H9 (cell line): ENCODE data around the gene CDH22. TPM values are rescaled to one million over a fixed set of nuclear protein-coding genes. Genes with fewer than 3 reads are reported as not detected.

ENCODE experiments used
- DNase-seq: peaks from one replicate; pipeline ENCODE4 v3.0.0-alpha.2; 2017
- H2AFZ ChIP-seq: one replicate; pipeline ENCODE4 v1.6.1; 2013; ENCODE audit warnings: mild to moderate bottlenecking, low read length, control low read depth, moderate library complexity
- H2AK5ac ChIP-seq: 2 replicates; pipeline ENCODE4 v1.6.1; 2013; ENCODE audit warnings: low read length, control low read depth, mixed read lengths; ENCODE audit not compliant: insufficient read length
- H2BK120ac ChIP-seq: one replicate; pipeline ENCODE4 v1.6.1; 2013; ENCODE audit warnings: low read depth, mild to moderate bottlenecking, low read length, control low read depth, inconsistent platforms; ENCODE audit not compliant: poor library complexity, severe bottlenecking
- H2BK12ac ChIP-seq: 2 replicates; pipeline ENCODE4 v1.6.1; 2013; ENCODE audit warnings: low read length, control low read depth, mixed read lengths, low read depth; ENCODE audit not compliant: insufficient read length
- H2BK15ac ChIP-seq: 2 replicates; pipeline ENCODE4 v1.6.1; 2013; ENCODE audit warnings: low read depth, low read length, control low read depth
- H2BK20ac ChIP-seq: one replicate; pipeline ENCODE4 v1.6.1; 2013; ENCODE audit warnings: low read depth, mild to moderate bottlenecking, low read length, control low read depth, inconsistent platforms; ENCODE audit not compliant: poor library complexity, severe bottlenecking
- H2BK5ac ChIP-seq: 2 replicates; pipeline ENCODE4 v1.6.1; 2013; ENCODE audit warnings: low read length, control low read depth, mixed read lengths; ENCODE audit not compliant: insufficient read length
- H3K14ac ChIP-seq: 2 replicates; pipeline ENCODE4 v1.6.1; 2013; ENCODE audit warnings: low read length, control low read depth; ENCODE audit not compliant: insufficient read depth
- H3K18ac ChIP-seq: 2 replicates; pipeline ENCODE4 v1.6.1; 2013; ENCODE audit warnings: low read depth, mild to moderate bottlenecking, mixed read lengths, low read length, control low read depth; ENCODE audit not compliant: insufficient read length
- H3K23ac ChIP-seq: 2 replicates; pipeline ENCODE4 v1.6.1; 2013; ENCODE audit warnings: low read length, control low read depth, mixed read lengths, low read depth; ENCODE audit not compliant: insufficient read length
- H3K23me2 ChIP-seq: 2 replicates; pipeline ENCODE4 v1.6.1; 2013; ENCODE audit warnings: low read depth, mild to moderate bottlenecking, mixed read lengths, low read length, control low read depth; ENCODE audit not compliant: insufficient read length, poor library complexity, severe bottlenecking
- H3K27ac ChIP-seq: 2 replicates; pipeline ENCODE4 v1.5.1; 2013; ENCODE audit warnings: low read length, control low read depth, mixed read lengths, low read depth; ENCODE audit not compliant: insufficient read length
- H3K27me3 ChIP-seq: 2 replicates; pipeline ENCODE4 v1.6.1; 2013; ENCODE audit warnings: low read length, control low read depth, inconsistent platforms; ENCODE audit not compliant: insufficient read depth
- H3K4ac ChIP-seq: 2 replicates; pipeline ENCODE4 v1.6.1; 2013; ENCODE audit warnings: low read depth, mild to moderate bottlenecking, control low read depth, inconsistent platforms, low read length, moderate library complexity
- H3K4me1 ChIP-seq: 2 replicates; pipeline ENCODE4 v1.6.1; 2013; ENCODE audit warnings: low read length, control low read depth, inconsistent platforms; ENCODE audit not compliant: insufficient read depth
- H3K4me2 ChIP-seq: 2 replicates; pipeline ENCODE4 v1.6.1; 2013; ENCODE audit warnings: low read length, control low read depth, mixed read lengths; ENCODE audit not compliant: insufficient read length, insufficient read depth
- H3K56ac ChIP-seq: 2 replicates; pipeline ENCODE4 v1.6.1; 2013; ENCODE audit warnings: low read depth, mild to moderate bottlenecking, mixed read lengths, low read length, control low read depth; ENCODE audit not compliant: insufficient read length
- H3K79me1 ChIP-seq: 2 replicates; pipeline ENCODE4 v1.6.1; 2013; ENCODE audit warnings: low read depth, mild to moderate bottlenecking, moderate library complexity, low read length, control low read depth, inconsistent platforms; ENCODE audit not compliant: insufficient read depth, poor library complexity, severe bottlenecking
- H3K79me2 ChIP-seq: 2 replicates; pipeline ENCODE4 v1.6.1; 2013; ENCODE audit warnings: low read length, control low read depth, inconsistent platforms; ENCODE audit not compliant: insufficient read depth
- H3K9ac ChIP-seq: 2 replicates; pipeline ENCODE4 v1.6.1; 2013; ENCODE audit warnings: low read length, control low read depth, mixed read lengths; ENCODE audit not compliant: insufficient read length; ENCODE audit errors: extremely low read depth
- H3K9me3 ChIP-seq: one replicate; pipeline ENCODE4 v1.6.1; 2013; ENCODE audit warnings: low read depth, low read length, inconsistent platforms; ENCODE audit not compliant: control insufficient read depth
- H3T11ph ChIP-seq: one replicate; pipeline ENCODE4 v1.6.1; 2013; ENCODE audit warnings: mild to moderate bottlenecking, low read length, control low read depth, inconsistent platforms
- H4K20me1 ChIP-seq: one replicate; pipeline ENCODE4 v1.6.1; 2013; ENCODE audit not compliant: control insufficient read depth, insufficient read length, insufficient read depth
- H4K5ac ChIP-seq: 2 replicates; pipeline ENCODE4 v1.6.1; 2013; ENCODE audit warnings: low read depth, mild to moderate bottlenecking, mixed read lengths, low read length, control low read depth; ENCODE audit not compliant: insufficient read length
- H4K8ac ChIP-seq: replicated peaks from 2 replicates; pipeline ENCODE4 v1.6.1; 2013; ENCODE audit warnings: low read length, control low read depth, mixed read lengths, low read depth; ENCODE audit not compliant: insufficient read length
- H4K91ac ChIP-seq: 2 replicates; pipeline ENCODE4 v1.6.1; 2013; ENCODE audit warnings: low read depth, mild to moderate bottlenecking, moderate library complexity, mixed read lengths, low read length, control low read depth; ENCODE audit not compliant: insufficient read length
- H3K27ac Mint-ChIP-seq, 3 experiments: 2 replicates in 2 of 3; 3 replicates in 1 of 3; pipeline ENCODE4 v1.8.0; 2020 to 2021; ENCODE audit warnings: mixed read lengths in 3 of 3, mild to moderate bottlenecking in 1 of 3, moderate library complexity in 1 of 3
- H3K27me3 Mint-ChIP-seq: 2 replicates; pipeline ENCODE4 v1.8.0; 2021; ENCODE audit warnings: low read depth, mild to moderate bottlenecking, moderate library complexity, mixed read lengths
- H3K36me3 Mint-ChIP-seq, 3 experiments: 2 replicates in 2 of 3; 3 replicates in 1 of 3; pipeline ENCODE4 v1.8.0; 2020 to 2021; ENCODE audit warnings: low read depth in 3 of 3, mixed read lengths in 3 of 3; ENCODE audit not compliant: insufficient read depth in 1 of 3
- H3K4me1 Mint-ChIP-seq, 2 experiments: 2 replicates each; pipeline ENCODE4 v1.8.0; 2020; ENCODE audit warnings: mixed read lengths in 2 of 2
- H3K4me3 Mint-ChIP-seq, 2 experiments: 2 replicates in 1 of 2; 3 replicates in 1 of 2; pipeline ENCODE4 v1.8.0; 2020 to 2021; ENCODE audit warnings: mild to moderate bottlenecking in 2 of 2, mixed read lengths in 2 of 2, moderate library complexity in 1 of 2
- H3K9me3 Mint-ChIP-seq, 2 experiments: 2 replicates in 1 of 2; 3 replicates in 1 of 2; pipeline ENCODE4 v1.8.0; 2020; ENCODE audit warnings: mild to moderate bottlenecking in 2 of 2, mixed read lengths in 2 of 2, moderate library complexity in 1 of 2
- WGBS: extraction: QIAGEN DNeasy Blood & Tissue Kit; methylation state at CpG from one replicate; pipeline ENCODE4 v1.1.7; 2013; ENCODE audit warnings: missing lambda C conversion rate, low lambda C conversion rate, mixed read lengths; ENCODE audit not compliant: insufficient read length; ENCODE audit errors: extremely low coverage; 5-methylcytosine and 5-hydroxymethylcytosine counted together
- total RNA-seq: library from RNA; stranded (reverse); gene quantifications from 2 replicates; pipeline ENCODE4 v1.2.1, GENCODE V29; 2021
- TF ChIP-seq, protein P1 (sequence below): fragments of 200-600 bp; sonication (generic); conservative IDR thresholded peaks from 3 replicates; pipeline ENCODE4 v1.8.0; 2021; ENCODE audit warnings: antibody characterized with exemption, mild to moderate bottlenecking

The CDH22 gene
- total RNA-seq, 1 experiment from 2014 or later, result not detected

DNA sequence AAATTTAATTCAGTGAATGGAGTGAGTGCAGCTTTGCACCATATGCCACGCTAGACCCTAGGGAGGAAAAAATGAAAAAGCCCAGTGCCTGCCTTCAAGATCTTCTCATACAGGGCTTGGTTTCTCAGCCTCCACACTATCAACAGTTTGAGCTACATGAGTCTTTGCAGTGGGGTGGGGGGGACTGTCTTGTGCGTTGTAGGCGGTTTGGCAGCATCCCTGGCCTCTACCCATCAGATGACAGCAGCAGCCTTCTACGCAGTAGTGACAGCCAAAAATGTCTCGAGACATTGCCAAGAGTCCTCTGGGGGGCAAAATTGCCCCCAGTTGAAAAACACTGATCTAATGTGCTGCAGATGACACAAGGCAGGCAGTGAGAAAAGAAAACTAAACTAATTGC lies 6.2 kb downstream of the CDH22 start:
- Histone ChIP-seq H3K23me2 (no peaks in the 10 kb centered on the region), H3K23ac (no peak overlapping the region), H3K4me2 (no peak overlapping the region), H4K5ac (no peak overlapping the region), H3K4ac (no peak overlapping the region), H3K4me1 (no peaks in the 10 kb centered on the region), H4K20me1 (no peaks in the 10 kb centered on the region), H2BK20ac (no peak overlapping the region), H3K14ac (no peak overlapping the region), H2BK15ac (no peak overlapping the region), H2BK120ac (no peak overlapping the region), H3K56ac (no peak overlapping the region), H3K79me1 (no peaks in the 10 kb centered on the region), H2AFZ (no peak overlapping the region), H3K27me3 (peaks cover 6% of the 10 kb centered on the region; the same call in 1 of the 2 replicates), H2BK5ac (no peak overlapping the region), H4K91ac (no peak overlapping the region), H2BK12ac (no peak overlapping the region), H4K8ac (no peak overlapping the region), H3T11ph (no peak overlapping the region), H3K27ac (no peak overlapping the region), H3K9ac (no peak overlapping the region), H3K79me2 (no peaks in the 10 kb centered on the region), H2AK5ac (no peak overlapping the region), H3K18ac (no peak overlapping the region), H3K9me3 (no peaks in the 10 kb centered on the region)
- Mint-ChIP-seq H3K27ac (no peak overlapping the region; a peak in 1 of 7 replicates), H3K36me3 (no peaks in the 10 kb centered on the region), H3K9me3 (no peaks in the 10 kb centered on the region), H3K4me3 (no peak overlapping the region), H3K27me3 (peaks cover 67% of the 10 kb centered on the region), H3K4me1 (peaks cover 4 to 16% of the 10 kb centered on the region in 2 experiments; a peak in 2 of 4 replicates)
- TF ChIP-seq, protein P1, sequence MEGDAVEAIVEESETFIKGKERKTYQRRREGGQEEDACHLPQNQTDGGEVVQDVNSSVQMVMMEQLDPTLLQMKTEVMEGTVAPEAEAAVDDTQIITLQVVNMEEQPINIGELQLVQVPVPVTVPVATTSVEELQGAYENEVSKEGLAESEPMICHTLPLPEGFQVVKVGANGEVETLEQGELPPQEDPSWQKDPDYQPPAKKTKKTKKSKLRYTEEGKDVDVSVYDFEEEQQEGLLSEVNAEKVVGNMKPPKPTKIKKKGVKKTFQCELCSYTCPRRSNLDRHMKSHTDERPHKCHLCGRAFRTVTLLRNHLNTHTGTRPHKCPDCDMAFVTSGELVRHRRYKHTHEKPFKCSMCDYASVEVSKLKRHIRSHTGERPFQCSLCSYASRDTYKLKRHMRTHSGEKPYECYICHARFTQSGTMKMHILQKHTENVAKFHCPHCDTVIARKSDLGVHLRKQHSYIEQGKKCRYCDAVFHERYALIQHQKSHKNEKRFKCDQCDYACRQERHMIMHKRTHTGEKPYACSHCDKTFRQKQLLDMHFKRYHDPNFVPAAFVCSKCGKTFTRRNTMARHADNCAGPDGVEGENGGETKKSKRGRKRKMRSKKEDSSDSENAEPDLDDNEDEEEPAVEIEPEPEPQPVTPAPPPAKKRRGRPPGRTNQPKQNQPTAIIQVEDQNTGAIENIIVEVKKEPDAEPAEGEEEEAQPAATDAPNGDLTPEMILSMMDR, result no peak
- no peak for DNase-seq
- WGBS, result no CpG with 5 or more reads among the region's 5 CpGs
